Gastroesophageal sphincter (tissue), 3 donors: ENCODE results near the gene RASL12.

ENCODE experiments used
- POLR2A ChIP-seq, 2 donors: fragments of 450-650 bp; IDR thresholded peaks; one replicate each; pipeline ENCODE4 v1.6.1; 2017; ENCODE audit warnings: antibody characterized with exemption in 2 of 2, mild to moderate bottlenecking in 2 of 2, moderate library complexity in 1 of 2
- POLR2AphosphoS5 ChIP-seq: sonication (generic); formaldehyde crosslinking; IDR thresholded peaks from one replicate; pipeline ENCODE4 v1.6.1; 2017; ENCODE audit warnings: antibody characterized with exemption
- TF ChIP-seq, protein P1 (sequence below), 4 experiments: fragments of 200-600 bp in 2 of 4; fragments of 450-650 bp in 2 of 4; sonication (generic) in 1 of 4; IDR thresholded peaks; one replicate each; pipeline ENCODE4 v1.5.1; 2017 to 2019; ENCODE audit warnings: antibody characterized with exemption in 4 of 4, mild to moderate bottlenecking in 2 of 4, moderate library complexity in 2 of 4

DNA sequence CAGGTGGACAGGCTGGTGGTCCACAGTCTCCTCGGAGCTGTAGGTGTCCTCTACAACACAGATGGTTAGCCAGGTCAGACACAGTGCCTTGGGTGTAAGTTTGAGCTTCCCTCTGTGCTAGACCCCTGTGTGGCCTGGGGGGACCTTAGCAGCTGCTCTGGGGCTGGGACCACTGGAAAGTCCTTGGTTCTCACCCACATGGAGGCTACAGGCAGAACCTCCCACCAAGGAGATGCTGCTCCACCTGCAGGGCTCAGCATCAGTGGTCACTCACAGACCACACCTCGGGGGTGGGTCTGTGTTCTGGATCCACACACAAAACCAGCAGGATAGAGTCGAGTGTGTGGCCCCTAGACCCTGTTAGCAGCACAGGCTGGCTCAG lies 8.4 kb downstream of the RASL12 start:
- TF ChIP-seq, protein P1, sequence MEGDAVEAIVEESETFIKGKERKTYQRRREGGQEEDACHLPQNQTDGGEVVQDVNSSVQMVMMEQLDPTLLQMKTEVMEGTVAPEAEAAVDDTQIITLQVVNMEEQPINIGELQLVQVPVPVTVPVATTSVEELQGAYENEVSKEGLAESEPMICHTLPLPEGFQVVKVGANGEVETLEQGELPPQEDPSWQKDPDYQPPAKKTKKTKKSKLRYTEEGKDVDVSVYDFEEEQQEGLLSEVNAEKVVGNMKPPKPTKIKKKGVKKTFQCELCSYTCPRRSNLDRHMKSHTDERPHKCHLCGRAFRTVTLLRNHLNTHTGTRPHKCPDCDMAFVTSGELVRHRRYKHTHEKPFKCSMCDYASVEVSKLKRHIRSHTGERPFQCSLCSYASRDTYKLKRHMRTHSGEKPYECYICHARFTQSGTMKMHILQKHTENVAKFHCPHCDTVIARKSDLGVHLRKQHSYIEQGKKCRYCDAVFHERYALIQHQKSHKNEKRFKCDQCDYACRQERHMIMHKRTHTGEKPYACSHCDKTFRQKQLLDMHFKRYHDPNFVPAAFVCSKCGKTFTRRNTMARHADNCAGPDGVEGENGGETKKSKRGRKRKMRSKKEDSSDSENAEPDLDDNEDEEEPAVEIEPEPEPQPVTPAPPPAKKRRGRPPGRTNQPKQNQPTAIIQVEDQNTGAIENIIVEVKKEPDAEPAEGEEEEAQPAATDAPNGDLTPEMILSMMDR (IDR thresholded peaks at IDR 0.05), result no peak
- no peak for TF ChIP-seq POLR2AphosphoS5
- TF ChIP-seq POLR2A (IDR thresholded peaks at IDR 0.05), result no peak
